Measurements from ENCODE around the gene DHX30. TPM values are rescaled to one million over a fixed set of nuclear protein-coding genes. Genes with fewer than 3 reads are reported as not detected.

Gene DHX30
- total RNA-seq, 1 donor from 2014 or later: 54.6 TPM

- TF ChIP-seq, protein P1, sequence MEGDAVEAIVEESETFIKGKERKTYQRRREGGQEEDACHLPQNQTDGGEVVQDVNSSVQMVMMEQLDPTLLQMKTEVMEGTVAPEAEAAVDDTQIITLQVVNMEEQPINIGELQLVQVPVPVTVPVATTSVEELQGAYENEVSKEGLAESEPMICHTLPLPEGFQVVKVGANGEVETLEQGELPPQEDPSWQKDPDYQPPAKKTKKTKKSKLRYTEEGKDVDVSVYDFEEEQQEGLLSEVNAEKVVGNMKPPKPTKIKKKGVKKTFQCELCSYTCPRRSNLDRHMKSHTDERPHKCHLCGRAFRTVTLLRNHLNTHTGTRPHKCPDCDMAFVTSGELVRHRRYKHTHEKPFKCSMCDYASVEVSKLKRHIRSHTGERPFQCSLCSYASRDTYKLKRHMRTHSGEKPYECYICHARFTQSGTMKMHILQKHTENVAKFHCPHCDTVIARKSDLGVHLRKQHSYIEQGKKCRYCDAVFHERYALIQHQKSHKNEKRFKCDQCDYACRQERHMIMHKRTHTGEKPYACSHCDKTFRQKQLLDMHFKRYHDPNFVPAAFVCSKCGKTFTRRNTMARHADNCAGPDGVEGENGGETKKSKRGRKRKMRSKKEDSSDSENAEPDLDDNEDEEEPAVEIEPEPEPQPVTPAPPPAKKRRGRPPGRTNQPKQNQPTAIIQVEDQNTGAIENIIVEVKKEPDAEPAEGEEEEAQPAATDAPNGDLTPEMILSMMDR (IDR thresholded peaks at IDR 0.05): no peak
- intact Hi-C loops (cut with DNase I): no loop called here
- Histone ChIP-seq H3K27me3 (ENCODE audit: low read depth) (no peaks in the 10 kb centered on the region), H3K4me1 (no peaks in the 10 kb centered on the region), H3K27ac (no peak overlapping the region), H3K36me3 (peaks cover 100% of the 10 kb centered on the region), H3K4me3 (no peak overlapping the region), H3K9me3 (no peaks in the 10 kb centered on the region)
- ATAC-seq (no peak), DNase-seq (no peak)
Observed at GRCh38 chr3:47852604-47853602, 50.0 kb downstream of the DHX30 start.

GRCh38 chr3:47854267-47854666 lies 51.3 kb downstream of the DHX30 start:
- Histone ChIP-seq H3K36me3 (peaks cover 91% of the 10 kb centered on the region), H3K27ac (no peak overlapping the region), H3K4me1 (no peaks in the 10 kb centered on the region), H3K9me3 (no peaks in the 10 kb centered on the region), H3K27me3 (ENCODE audit: low read depth) (no peaks in the 10 kb centered on the region), H3K4me3 (no peak overlapping the region)
- ATAC-seq: no peak
- TF ChIP-seq, protein P1 (IDR thresholded peaks at IDR 0.05): no peak
- intact Hi-C loops (cut with DNase I): no loop called here
- DNase-seq: no peak

GRCh38 chr3:47854720-47855455 lies 52.0 kb downstream of the DHX30 start:
- no peak for DNase-seq
- no peaks in the 10 kb centered on the region for H3K4me1 ChIP-seq
- H3K27ac ChIP-seq: no peak overlapping the region
- no peak for ATAC-seq
- intact Hi-C loops (cut with DNase I): no loop called here
- TF ChIP-seq, protein P1 (IDR thresholded peaks at IDR 0.05): no peak
- no peaks in the 10 kb centered on the region for H3K9me3 ChIP-seq
- H3K36me3 ChIP-seq: peaks cover 88% of the 10 kb centered on the region
- H3K4me3 ChIP-seq: no peak overlapping the region
- no peaks in the 10 kb centered on the region for H3K27me3 ChIP-seq (ENCODE audit: low read depth)

DNA sequence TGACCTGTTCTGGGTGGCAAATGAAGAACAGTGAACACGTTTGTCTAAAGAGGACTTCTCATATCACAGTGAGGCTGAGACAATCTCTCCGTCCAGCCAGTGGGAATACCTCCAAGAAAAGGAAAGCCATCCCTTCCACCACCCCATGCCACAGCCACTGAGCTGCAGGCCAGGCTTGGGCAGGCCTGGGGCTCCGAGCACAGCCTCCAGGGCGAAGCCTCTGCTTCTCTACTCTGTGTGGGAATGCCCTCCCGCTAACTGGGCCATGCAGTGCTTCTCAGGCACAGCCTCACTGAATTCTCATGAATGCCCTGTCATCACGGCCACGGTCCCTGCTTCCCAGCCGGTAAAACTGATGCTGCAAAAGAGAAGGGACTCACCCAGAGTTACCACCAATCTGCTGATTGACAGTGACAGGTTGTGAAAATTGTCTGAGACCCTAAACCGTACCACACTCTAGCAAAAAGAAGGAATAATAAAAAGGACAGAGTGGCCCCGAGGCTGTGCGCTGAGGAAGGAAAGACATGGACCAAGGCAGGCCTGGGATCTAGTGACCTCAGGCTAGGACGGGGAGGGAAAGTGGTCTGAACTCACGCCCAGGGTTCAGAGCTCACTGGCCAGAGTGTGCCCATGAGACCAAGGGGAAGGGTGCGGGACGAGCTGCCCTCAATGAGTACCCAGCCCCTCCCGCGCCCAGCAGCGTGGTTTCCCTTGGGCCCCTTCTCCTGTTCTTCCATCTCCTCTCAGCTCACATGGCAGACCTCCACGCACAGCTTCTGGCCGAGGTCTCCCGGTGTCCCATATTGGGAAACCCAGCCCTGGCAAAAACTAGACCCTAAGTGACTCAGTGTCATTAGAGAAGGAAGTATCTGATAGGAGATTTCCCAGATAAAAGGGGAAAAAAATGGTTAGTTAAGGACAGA lies 52.8 kb downstream of the DHX30 start:
- H3K27ac ChIP-seq: no peak overlapping the region
- H3K4me3 ChIP-seq: no peak overlapping the region
- DNase-seq (no peak), ATAC-seq (no peak)
- intact Hi-C loops (cut with DNase I): no loop called here
- no peaks in the 10 kb centered on the region for H3K9me3 ChIP-seq
- peaks cover 88% of the 10 kb centered on the region for H3K36me3 ChIP-seq
- H3K27me3 ChIP-seq (ENCODE audit: low read depth): no peaks in the 10 kb centered on the region
- TF ChIP-seq, protein P1 (IDR thresholded peaks at IDR 0.05): no peak
- H3K4me1 ChIP-seq: no peaks in the 10 kb centered on the region

GRCh38 chr3:47856669-47857068 lies 53.7 kb downstream of the DHX30 start:
- TF ChIP-seq, protein P1 (IDR thresholded peaks at IDR 0.05): no peak
- intact Hi-C loops (cut with DNase I): no loop called here
- no peak overlapping the region for H3K27ac ChIP-seq
- H3K27me3 ChIP-seq (ENCODE audit: low read depth): no peaks in the 10 kb centered on the region
- no peaks in the 10 kb centered on the region for H3K9me3 ChIP-seq
- H3K36me3 ChIP-seq: peaks cover 84% of the 10 kb centered on the region
- no peak for DNase-seq
- no peak overlapping the region for H3K4me3 ChIP-seq
- H3K4me1 ChIP-seq: no peaks in the 10 kb centered on the region
- ATAC-seq: no peak
